HepG2 (cell line): Measurements from ENCODE around the gene PACSIN1. TPM values are rescaled to one million over a fixed set of nuclear protein-coding genes. Genes with fewer than 3 reads are reported as not detected.

Source experiments
- DR1 ChIP-seq: sonication (generic); formaldehyde crosslinking; IDR thresholded peaks from 2 replicates; pipeline ENCODE4 v1.8.0; 2021; ENCODE audit warnings: mild to moderate bottlenecking, missing genetic modification reagents, inconsistent platforms
- KMT2B ChIP-seq: IDR thresholded peaks from 2 replicates; pipeline ENCODE4 v1.6.1; 2016; ENCODE audit warnings: missing genetic modification reagents, missing compliant biosample characterization
- NFIC ChIP-seq: IDR thresholded peaks from 2 replicates; pipeline ENCODE4 v1.6.1; 2012; ENCODE audit warnings: mild to moderate bottlenecking, low read length, inconsistent platforms
- NFYC ChIP-seq: IDR thresholded peaks from 2 replicates; pipeline ENCODE4 v1.6.1; 2016; ENCODE audit warnings: missing genetic modification reagents, missing compliant biosample characterization
- RFXAP ChIP-seq: sonication (generic); formaldehyde crosslinking; IDR thresholded peaks from 2 replicates; pipeline ENCODE4 v1.4.0; 2020; ENCODE audit warnings: missing genetic modification reagents, borderline replicate concordance
- SOX6 ChIP-seq, 2 experiments: fragments of 450-650 bp in 1 of 2; sonication (generic) in 1 of 2; formaldehyde crosslinking in 1 of 2; IDR thresholded peaks; 2 replicates each; pipeline versions ENCODE4 v1.4.0 to v1.6.1; 2017 to 2020; ENCODE audit warnings: antibody characterized with exemption in 1 of 2, mild to moderate bottlenecking in 1 of 2, missing genetic modification reagents in 1 of 2
- SP5 ChIP-seq: IDR thresholded peaks from 2 replicates; pipeline ENCODE4 v1.6.1; 2016; ENCODE audit warnings: low read depth, borderline replicate concordance
- ZMYM4 ChIP-seq: sonication (generic); formaldehyde crosslinking; IDR thresholded peaks from 2 replicates; pipeline ENCODE4 v1.8.1; 2023; ENCODE audit warnings: mild to moderate bottlenecking, missing genetic modification reagents
- ZNF343 ChIP-seq: sonication (generic); formaldehyde crosslinking; IDR thresholded peaks from 2 replicates; pipeline ENCODE4 v1.4.0; 2020; ENCODE audit warnings: mild to moderate bottlenecking, missing genetic modification reagents
- ZNF547 ChIP-seq: sonication (generic); formaldehyde crosslinking; IDR thresholded peaks from 2 replicates; pipeline ENCODE4 v1.5.1; 2020; ENCODE audit warnings: mild to moderate bottlenecking, missing genetic modification reagents
- ZNF598 ChIP-seq: sonication (generic); formaldehyde crosslinking; IDR thresholded peaks from 2 replicates; pipeline ENCODE4 v1.5.1; 2020; ENCODE audit warnings: mild to moderate bottlenecking, missing genetic modification reagents, borderline replicate concordance
- polyA plus RNA-seq, 8 experiments: library from polyadenylated mRNA; depleted of rRNA in 3 of 8; stranded (reverse) in 7 of 8; unstranded in 1 of 8; fragments of >200 nt; fragmentation: Illumina TruSeq in 4 of 8; extraction: Trizol in 4 of 8; gene quantifications; 2 replicates each; pipeline versions ENCODE4 v1.2.1 to v1.2.3, GENCODE V29; 2011 to 2016; ENCODE audit warnings: low read depth in 4 of 8, missing spikeins in 1 of 8, mixed read lengths in 1 of 8; ENCODE audit not compliant: insufficient read depth in 1 of 8
- total RNA-seq, 5 experiments: library from RNA; depleted of rRNA; stranded (reverse); fragments of >200 nt; fragmentation: Illumina TruSeq; extraction: Trizol; gene quantifications; 2 replicates each; pipeline ENCODE4 v1.2.3, GENCODE V29; 2016; ENCODE audit warnings: low read depth in 1 of 5
- TF ChIP-seq, protein P1 (sequence below), 2 experiments: fragments of 450-650 bp in 1 of 2; sonication (generic) in 1 of 2; formaldehyde crosslinking in 1 of 2; IDR thresholded peaks; 2 replicates each; pipeline versions ENCODE4 v1.6.1 to v1.8.0; 2016 to 2022; ENCODE audit warnings: antibody characterized with exemption in 1 of 2, mild to moderate bottlenecking in 1 of 2, missing genetic modification reagents in 1 of 2
- TF ChIP-seq, protein P2 (sequence below): sonication (generic); formaldehyde crosslinking; IDR thresholded peaks from 2 replicates; pipeline ENCODE4 v1.5.0; 2020; ENCODE audit warnings: mild to moderate bottlenecking, missing genetic modification reagents, borderline replicate concordance

The PACSIN1 gene
- total and polyA plus RNA-seq, 2 of the 13 experiments (the other 11 are each of a cell fraction or from before 2014, with no cell fraction given): not detected

DNA sequence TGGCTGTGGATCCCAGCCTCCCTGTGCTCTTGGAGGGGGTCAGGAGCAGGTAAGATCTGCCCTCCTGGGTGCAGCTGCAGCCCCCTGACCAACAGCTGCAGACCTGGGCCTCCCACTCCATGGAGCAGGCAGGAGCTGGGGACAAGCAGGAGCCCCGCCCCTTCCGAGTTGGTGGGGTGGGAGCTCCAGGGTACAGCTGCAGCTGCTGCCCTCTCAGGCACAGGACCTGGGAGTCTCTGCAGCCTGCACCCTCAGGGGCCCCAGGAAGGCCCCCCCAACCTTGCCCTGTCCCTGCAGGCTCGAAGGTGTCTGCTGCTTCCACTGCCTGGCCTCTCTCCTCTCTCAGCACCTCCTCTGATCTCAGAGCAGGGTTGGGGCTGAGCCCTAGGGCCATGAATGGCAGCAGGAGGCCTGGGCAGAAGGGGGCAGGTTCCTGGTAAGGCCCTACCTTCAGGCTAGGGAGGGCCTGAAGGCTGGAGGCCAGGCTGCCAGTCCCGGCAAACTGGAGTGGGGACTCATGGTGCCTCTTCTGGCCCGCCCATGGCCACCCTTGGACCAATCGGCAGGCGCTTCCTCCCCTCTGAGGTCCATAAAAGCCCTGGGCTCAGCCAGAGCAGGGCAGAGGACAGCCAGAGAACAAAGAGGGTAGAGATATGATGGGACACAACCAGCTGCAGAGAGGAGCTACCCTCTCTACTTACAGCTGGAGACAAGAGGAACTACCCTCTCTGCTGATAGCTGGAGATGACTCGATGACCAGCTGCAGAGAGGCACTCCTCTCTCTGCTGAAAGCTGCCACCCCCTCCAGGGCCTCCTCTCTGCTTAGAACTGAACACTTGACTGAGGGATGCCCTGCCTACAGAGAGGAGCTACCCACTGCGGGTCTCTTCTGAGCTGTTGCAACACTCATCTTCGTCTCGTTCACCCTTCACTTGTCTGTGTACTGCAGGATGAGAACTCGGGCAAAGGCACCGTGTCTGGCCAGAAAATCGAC, 7.8 kb upstream of the PACSIN1 start (continued):
- TF ChIP-seq, protein P1, sequence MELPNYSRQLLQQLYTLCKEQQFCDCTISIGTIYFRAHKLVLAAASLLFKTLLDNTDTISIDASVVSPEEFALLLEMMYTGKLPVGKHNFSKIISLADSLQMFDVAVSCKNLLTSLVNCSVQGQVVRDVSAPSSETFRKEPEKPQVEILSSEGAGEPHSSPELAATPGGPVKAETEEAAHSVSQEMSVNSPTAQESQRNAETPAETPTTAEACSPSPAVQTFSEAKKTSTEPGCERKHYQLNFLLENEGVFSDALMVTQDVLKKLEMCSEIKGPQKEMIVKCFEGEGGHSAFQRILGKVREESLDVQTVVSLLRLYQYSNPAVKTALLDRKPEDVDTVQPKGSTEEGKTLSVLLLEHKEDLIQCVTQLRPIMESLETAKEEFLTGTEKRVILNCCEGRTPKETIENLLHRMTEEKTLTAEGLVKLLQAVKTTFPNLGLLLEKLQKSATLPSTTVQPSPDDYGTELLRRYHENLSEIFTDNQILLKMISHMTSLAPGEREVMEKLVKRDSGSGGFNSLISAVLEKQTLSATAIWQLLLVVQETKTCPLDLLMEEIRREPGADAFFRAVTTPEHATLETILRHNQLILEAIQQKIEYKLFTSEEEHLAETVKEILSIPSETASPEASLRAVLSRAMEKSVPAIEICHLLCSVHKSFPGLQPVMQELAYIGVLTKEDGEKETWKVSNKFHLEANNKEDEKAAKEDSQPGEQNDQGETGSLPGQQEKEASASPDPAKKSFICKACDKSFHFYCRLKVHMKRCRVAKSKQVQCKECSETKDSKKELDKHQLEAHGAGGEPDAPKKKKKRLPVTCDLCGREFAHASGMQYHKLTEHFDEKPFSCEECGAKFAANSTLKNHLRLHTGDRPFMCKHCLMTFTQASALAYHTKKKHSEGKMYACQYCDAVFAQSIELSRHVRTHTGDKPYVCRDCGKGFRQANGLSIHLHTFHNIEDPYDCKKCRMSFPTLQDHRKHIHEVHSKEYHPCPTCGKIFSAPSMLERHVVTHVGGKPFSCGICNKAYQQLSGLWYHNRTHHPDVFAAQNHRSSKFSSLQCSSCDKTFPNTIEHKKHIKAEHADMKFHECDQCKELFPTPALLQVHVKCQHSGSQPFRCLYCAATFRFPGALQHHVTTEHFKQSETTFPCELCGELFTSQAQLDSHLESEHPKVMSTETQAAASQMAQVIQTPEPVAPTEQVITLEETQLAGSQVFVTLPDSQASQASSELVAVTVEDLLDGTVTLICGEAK (IDR thresholded peaks at IDR 0.05): no peak
- TF ChIP-seq, protein P1 (CRISPR knock-in tag; IDR thresholded peaks at IDR 0.05): 0 out of 2 replicates have a peak, but pooled peaks have one; percentile 38
- TF ChIP-seq RFXAP (CRISPR knock-in tag) (peak; percentile 74; the same call in 1 of the 2 replicates), KMT2B (CRISPR knock-in tag) (0 out of 2 replicates have a peak, but pooled peaks have one; percentile 12), NFYC (CRISPR knock-in tag) (peak; percentile 70), ZNF343 (peak; percentile 67; the same call in 1 of the 2 replicates), NFIC (no peak), ZNF598 (CRISPR knock-in tag) (peak; percentile 63; the same call in 1 of the 2 replicates), ZMYM4 (CRISPR knock-in tag) (peak; percentile 78; the same call in 1 of the 2 replicates), SP5 (CRISPR knock-in tag) (peak; percentile 31; the same call in 1 of the 2 replicates), ZNF547 (0 out of 2 replicates have a peak, but pooled peaks have one; percentile 38), DR1 (peak; percentile 98), SOX6 (IDR thresholded peaks at IDR 0.05) (no peak), SOX6 (CRISPR knock-in tag; IDR thresholded peaks at IDR 0.05) (0 out of 2 replicates have a peak, but pooled peaks have one; percentile 5)
- TF ChIP-seq, protein P2, sequence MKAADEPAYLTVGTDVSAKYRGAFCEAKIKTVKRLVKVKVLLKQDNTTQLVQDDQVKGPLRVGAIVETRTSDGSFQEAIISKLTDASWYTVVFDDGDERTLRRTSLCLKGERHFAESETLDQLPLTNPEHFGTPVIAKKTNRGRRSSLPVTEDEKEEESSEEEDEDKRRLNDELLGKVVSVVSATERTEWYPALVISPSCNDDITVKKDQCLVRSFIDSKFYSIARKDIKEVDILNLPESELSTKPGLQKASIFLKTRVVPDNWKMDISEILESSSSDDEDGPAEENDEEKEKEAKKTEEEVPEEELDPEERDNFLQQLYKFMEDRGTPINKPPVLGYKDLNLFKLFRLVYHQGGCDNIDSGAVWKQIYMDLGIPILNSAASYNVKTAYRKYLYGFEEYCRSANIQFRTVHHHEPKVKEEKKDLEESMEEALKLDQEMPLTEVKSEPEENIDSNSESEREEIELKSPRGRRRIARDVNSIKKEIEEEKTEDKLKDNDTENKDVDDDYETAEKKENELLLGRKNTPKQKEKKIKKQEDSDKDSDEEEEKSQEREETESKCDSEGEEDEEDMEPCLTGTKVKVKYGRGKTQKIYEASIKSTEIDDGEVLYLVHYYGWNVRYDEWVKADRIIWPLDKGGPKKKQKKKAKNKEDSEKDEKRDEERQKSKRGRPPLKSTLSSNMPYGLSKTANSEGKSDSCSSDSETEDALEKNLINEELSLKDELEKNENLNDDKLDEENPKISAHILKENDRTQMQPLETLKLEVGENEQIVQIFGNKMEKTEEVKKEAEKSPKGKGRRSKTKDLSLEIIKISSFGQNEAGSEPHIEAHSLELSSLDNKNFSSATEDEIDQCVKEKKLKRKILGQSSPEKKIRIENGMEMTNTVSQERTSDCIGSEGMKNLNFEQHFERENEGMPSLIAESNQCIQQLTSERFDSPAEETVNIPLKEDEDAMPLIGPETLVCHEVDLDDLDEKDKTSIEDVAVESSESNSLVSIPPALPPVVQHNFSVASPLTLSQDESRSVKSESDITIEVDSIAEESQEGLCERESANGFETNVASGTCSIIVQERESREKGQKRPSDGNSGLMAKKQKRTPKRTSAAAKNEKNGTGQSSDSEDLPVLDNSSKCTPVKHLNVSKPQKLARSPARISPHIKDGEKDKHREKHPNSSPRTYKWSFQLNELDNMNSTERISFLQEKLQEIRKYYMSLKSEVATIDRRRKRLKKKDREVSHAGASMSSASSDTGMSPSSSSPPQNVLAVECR: peak; percentile 32; the same call in 1 of the 2 replicates
